Fibroblast of skin of back (primary cell): ENCODE results near the gene GNG3.
"Not testable (repeated sequence)": the region's sequence is repeated elsewhere in the genome, so short reads cannot be mapped to it uniquely, and the experiment has no call there.

ENCODE experiments used
- DNase-seq: peaks from one replicate; pipeline ENCODE4 v3.0.0-alpha.2; 2013

GNG3 gene

GRCh38 chr11:62719302-62719978, 12.0 kb downstream of the GNG3 start:
- DNase-seq: no peak

DNA sequence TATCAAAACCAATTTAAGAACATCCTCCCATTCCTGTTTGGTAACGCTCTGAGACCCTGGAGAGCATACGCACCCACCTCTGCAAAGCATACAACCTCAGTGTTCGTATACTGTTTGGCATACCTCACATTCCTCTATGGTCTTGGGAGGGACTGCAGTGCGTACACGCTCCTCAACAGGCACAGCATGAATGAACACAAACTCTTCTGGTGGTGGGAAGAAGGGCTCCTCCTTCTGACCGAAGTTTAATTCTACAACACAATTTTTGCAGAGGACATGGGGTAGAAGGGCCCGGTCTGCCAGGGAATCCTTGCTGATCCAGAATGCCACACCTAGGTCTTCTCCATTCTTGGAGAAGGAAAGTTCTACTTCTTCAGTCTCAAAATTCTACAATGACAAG, 14.5 kb downstream of the GNG3 start:
- peak; percentile 54 for DNase-seq

DNA sequence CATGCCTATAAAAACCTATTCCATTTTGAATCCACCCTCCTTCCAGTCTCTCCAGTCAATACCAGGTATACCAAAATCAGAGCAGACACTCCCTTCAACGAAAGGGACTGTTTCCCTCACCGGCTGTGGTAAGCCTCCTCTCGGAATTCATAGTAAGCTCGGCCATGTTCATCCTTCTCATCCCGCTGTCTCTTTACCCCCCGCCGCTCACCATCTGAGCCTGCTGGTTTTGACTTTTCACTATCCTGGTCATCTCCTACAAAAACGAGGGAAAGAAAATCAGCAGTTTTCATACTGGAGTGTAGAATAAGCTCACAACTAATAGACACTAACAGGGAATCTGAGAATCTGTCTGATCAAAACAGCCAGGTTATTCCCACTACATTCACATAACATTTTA, 16.7 kb downstream of the GNG3 start:
- no peak for DNase-seq

DNA sequence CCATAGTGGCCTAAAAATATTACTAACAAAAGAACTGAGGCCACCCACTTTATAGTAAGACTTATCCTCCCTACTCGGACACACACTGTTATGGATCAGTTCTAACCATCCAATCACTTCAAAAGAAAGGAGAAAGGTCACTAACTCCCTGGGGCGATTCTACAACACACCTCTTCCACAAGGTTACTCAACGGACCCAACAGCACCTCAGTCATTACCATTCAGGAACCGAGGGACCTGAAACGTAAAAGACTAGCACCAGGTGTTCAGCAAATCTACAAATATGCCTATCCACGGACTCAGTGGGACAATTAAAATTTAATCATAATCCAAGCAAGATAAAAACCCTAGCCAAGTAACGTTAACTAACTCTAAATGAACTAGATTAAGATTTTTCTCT, 18.2 kb downstream of the GNG3 start:
- DNase-seq: no peak

- DNase-seq: no peak
These were observed 18.9 kb downstream of the GNG3 start for GRCh38 chr11:62726156-62726914.

- no peak for DNase-seq
These were observed 19.4 kb downstream of the GNG3 start for GRCh38 chr11:62726915-62727164.

DNA sequence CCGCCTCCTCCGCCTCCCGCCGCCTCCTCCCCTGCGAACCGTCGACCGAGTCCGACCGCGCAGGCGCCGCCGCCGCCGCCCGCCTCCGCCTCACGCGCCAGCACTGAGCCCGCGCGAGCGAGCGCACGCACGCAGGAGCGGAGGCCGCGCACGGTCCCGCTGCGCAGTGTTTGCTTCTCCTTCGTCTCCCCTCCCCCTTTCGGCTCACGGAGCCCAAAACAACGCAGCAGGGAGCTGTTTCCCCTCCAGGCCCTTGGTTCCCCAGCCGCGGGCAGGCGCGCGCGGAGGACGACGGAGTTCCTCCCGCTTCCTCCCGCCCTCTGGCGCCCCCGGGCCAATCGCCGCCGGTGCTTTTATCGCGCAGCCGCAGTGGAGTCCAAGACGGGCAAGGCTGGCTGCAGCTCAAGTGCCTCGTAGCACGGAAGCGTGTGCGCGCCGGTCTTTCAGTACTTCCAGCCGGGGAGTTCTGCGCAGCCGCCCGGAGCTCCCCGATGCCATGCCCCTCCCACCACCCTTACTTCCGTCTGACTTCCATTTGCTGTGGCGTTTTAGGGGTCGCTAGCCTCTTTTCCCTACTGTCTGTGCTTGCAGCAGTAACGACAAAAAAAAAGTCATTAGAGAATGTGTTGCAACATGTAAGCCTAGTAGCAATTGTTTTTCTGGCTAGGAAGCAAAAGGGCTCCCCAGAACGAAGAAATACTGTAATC, 19.8 kb downstream of the GNG3 start, which contains the start of gene HNRNPUL2:
Gene HNRNPUL2, minus strand, starts transcription at position 293 of the 707 bp plus-strand sequence. CDS start 301 bp downstream, outside the sequence.
- peak; percentile 99 for DNase-seq

DNA sequence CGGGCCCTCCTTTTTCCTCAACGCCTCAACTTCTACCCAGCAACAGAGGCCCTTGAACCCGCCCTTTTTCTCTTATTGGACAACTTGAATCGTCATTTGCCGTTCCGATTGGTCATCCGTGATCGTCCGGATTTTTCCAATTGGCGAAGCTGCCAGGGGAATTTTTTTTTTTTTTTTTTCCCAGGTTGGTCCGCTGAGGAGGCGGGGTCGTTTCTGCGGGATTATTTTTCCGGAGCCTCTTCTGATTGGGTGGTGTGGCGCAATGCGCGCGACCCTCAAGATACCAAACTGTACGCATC, 20.3 kb downstream of the GNG3 start:
- peak; percentile 98 for DNase-seq

GRCh38 chr11:62728171-62728988, 20.9 kb downstream of the GNG3 start, which contains the start of gene TTC9C:
TSS of gene TTC9C (plus strand) at chr11:62728486. CDS start at chr11:62728849, 363 bp downstream.
- peak; percentile 91 for DNase-seq

- DNase-seq: not testable (repeated sequence)
These were observed 22.6 kb downstream of the GNG3 start for GRCh38 chr11:62730076-62730475.

- peak; percentile 14 for DNase-seq
These were observed 25.4 kb downstream of the GNG3 start for GRCh38 chr11:62732830-62733229.

- DNase-seq: no peak
These were observed 29.7 kb downstream of the GNG3 start for GRCh38 chr11:62737196-62737595.

DNA sequence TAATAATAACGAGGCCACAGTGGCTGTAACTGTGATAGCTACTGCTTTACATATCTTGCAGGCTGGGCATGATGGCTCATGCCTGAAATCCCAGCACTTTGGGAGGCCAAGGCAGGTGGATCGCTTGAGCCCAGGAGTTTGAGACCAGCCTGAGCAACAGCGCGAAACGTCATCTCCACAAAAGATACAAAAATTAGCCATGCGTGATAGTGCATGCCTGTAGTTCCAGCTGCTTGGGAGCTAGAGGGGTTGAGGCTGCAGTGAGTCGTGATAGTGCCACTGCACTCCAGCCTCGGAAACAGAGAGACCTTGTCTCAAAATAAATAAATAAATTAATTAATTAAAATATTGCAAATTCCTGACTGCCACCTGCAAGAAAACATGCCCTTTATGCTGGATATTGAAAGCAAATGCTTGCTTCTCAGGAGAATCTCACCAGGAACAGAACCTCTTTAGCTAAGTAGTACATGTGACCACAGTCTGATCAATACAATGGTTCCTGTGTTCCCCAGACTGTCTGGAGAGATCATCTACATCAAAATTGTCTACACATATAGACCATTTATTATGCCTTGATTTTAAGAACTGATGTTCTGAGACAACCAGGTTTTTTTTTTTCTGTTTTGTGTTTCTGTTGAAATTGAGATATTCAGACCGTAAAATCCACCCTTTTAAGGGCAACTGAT, 40.1 kb downstream of the GNG3 start:
- no peak for DNase-seq

DNA sequence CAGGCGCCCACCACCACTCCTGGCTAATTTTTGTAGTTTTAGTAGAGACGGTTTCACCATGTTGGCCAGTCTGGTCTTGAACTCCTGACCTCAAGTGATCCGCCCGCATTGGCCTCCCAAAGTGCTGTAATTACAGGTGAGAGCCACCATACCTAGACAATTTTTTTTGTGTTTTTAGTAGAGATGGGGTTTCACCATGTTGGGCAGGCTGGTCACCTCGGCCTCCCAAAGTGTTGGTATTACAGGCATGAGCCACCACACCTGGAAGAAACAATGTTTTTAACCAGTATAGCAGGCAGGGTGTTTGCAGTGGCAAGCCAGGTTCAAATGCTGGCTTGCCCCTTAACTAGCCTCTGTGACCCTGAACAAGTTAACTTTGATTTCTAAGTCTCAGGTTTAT, 42.5 kb downstream of the GNG3 start:
- not testable (repeated sequence) for DNase-seq

- no peak for DNase-seq
These were observed 44.8 kb downstream of the GNG3 start for GRCh38 chr11:62752177-62752785.

DNA sequence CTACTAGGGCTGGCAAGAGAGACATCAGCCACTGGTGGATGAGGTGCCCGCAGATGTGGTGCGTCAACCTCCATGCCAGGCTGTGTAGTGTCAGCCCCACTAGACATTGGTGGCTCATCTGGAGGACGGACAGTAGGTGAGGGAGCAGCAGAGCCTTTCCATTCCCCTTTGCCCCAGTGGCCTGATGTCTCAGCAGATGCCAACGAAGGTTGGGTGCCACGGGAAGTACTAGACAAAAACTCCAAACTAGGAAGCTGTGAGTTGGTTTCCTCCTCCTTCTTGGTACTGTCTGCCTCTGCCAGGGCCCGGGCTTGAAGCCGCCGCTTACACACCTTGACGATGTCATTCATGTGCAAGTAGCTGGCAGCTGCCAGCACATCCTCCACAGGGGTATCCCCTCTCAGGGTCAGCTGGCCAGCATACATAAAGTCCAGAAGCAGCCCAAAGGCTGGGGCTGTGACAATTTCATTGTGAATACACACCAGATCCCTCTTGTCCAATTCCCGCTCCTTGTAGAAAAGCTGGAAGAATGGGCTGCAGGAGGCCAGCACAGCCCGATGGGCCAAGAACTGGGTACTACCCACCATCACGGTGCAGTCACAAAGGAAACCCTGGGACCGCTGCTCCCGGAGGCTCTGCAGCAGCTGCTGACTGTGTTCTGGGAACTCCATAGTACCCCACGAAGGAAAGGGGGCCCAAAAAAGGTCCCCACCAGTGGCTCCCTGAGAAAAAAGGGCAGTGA, 45.7 kb downstream of the GNG3 start:
- DNase-seq: no peak

- peak; percentile 100 for DNase-seq
These were observed 46.5 kb downstream of the GNG3 start, which contains the start of gene ZBTB3 for GRCh38 chr11:62753736-62754603. TSS of gene ZBTB3 (minus strand) at chr11:62754160. CDS start at chr11:62753664, 496 bp downstream.

GRCh38 chr11:62755086-62755615, 47.7 kb downstream of the GNG3 start:
- DNase-seq: no peak
